Endothelial cell of umbilical vein (primary cell): ENCODE data around the gene PGAP3. TPM values are rescaled to one million over a fixed set of nuclear protein-coding genes. Genes with fewer than 3 reads are reported as not detected.

ENCODE experiments used
- BruUV-seq: library from RNA; stranded (reverse); fragments of 400-500 nt; replicated peaks from 2 replicates; lab custom pipeline; 2021; lab: Mats Ljungman, UMichigan
- CTCF ChIA-PET: fragments of 300-600, 350-600 bp; sonication (Branson Sonifier 250); formaldehyde crosslinking; loops from one replicate; lab custom pipeline; 2021; ENCODE audit warnings: antibody characterized with exemption, inconsistent platforms; lab: Charles Lee
- POLR2A ChIA-PET: fragments of 300-600, 350-600 bp; sonication (Branson Sonifier 250); formaldehyde crosslinking; loops from one replicate; lab custom pipeline; 2021; ENCODE audit warnings: antibody characterized with exemption, inconsistent platforms; lab: Charles Lee
- DNase-seq: peaks from one replicate; pipeline ENCODE4 v3.0.0-alpha.2; 2011; ENCODE audit warnings: low read depth, low spot score
- FAIRE-seq: peaks from 2 replicates; lab custom pipeline; 2011; peaks lifted over from hg19 to GRCh38; lab: Jason Lieb, UNC
- H2AFZ ChIP-seq: 2 replicates; pipeline ENCODE4 v1.6.0; 2012; ENCODE audit warnings: low read depth, low read length, control low read depth, inconsistent platforms
- H3K27ac ChIP-seq: 2 replicates; pipeline ENCODE4 v1.5.1; 2011; ENCODE audit warnings: low read depth, mild to moderate bottlenecking, control low read depth, low read length, moderate library complexity; ENCODE audit not compliant: insufficient read depth
- H3K27me3 ChIP-seq, 2 experiments: 2 replicates each; pipeline versions ENCODE4 v1.6.0 to v1.6.1; 2011; ENCODE audit warnings: low read length in 2 of 2, mixed read lengths in 1 of 2; ENCODE audit not compliant: control insufficient read depth in 2 of 2, insufficient read depth in 2 of 2
- H3K36me3 ChIP-seq, 2 experiments: 2 replicates in 1 of 2; 3 replicates in 1 of 2; pipeline ENCODE4 v1.5.1; 2011; ENCODE audit warnings: low read length in 2 of 2, mild to moderate bottlenecking in 1 of 2, moderate library complexity in 1 of 2; ENCODE audit not compliant: control insufficient read depth in 2 of 2, insufficient read depth in 2 of 2; ENCODE audit errors: extremely low read depth in 1 of 2
- H3K4me1 ChIP-seq: 3 replicates; pipeline ENCODE4 v1.5.1; 2011; ENCODE audit warnings: mild to moderate bottlenecking, low read length; ENCODE audit not compliant: control insufficient read depth, insufficient read depth; ENCODE audit errors: extremely low read depth
- H3K4me2 ChIP-seq: 2 replicates; pipeline ENCODE4 v1.6.1; 2011; ENCODE audit warnings: low read length, control low read depth, mixed read lengths; ENCODE audit not compliant: insufficient read depth
- H3K4me3 ChIP-seq, 3 experiments: fragments of 200-600 bp in 1 of 3; sonication (generic), shearing (Covaris generic) in 1 of 3; replicated peaks in 1 of 3; 2 replicates each; pipeline ENCODE4 v1.5.1; 2011 to 2016; ENCODE audit warnings: control low read depth in 3 of 3, low read length in 3 of 3, mild to moderate bottlenecking in 2 of 3, inconsistent platforms in 1 of 3, low read depth in 1 of 3, moderate library complexity in 1 of 3; ENCODE audit not compliant: insufficient read depth in 1 of 3
- H3K79me2 ChIP-seq: 2 replicates; pipeline ENCODE4 v1.6.0; 2012; ENCODE audit warnings: low read length, inconsistent platforms; ENCODE audit not compliant: control insufficient read depth, insufficient read depth
- H3K9ac ChIP-seq: replicated peaks from 2 replicates; pipeline ENCODE3; 2011; ENCODE audit warnings: low read length, control low read depth; ENCODE audit not compliant: insufficient read depth; ENCODE audit errors: extremely low read depth
- H3K9me1 ChIP-seq: replicated peaks from 3 replicates; pipeline ENCODE4 v1.6.0; 2011; ENCODE audit warnings: mild to moderate bottlenecking, low read length; ENCODE audit not compliant: control insufficient read depth, insufficient read depth; ENCODE audit errors: extremely low read depth
- H3K9me3 ChIP-seq: replicated peaks from 2 replicates; pipeline ENCODE4 v1.5.1; 2012; ENCODE audit warnings: low read length, inconsistent platforms; ENCODE audit not compliant: control insufficient read depth, insufficient read depth
- H4K20me1 ChIP-seq: replicated peaks from 2 replicates; pipeline ENCODE3; 2011; ENCODE audit warnings: mild to moderate bottlenecking, low read length; ENCODE audit not compliant: control insufficient read depth, insufficient read depth; ENCODE audit errors: extremely low read depth
- FOS ChIP-seq: IDR thresholded peaks from 2 replicates; pipeline ENCODE4 v1.6.1; 2011; ENCODE audit warnings: mild to moderate bottlenecking, low read length, moderate library complexity, borderline replicate concordance; ENCODE audit not compliant: insufficient read depth
- MYC ChIP-seq: IDR thresholded peaks from one replicate; pipeline ENCODE4 v1.6.1; 2011; ENCODE audit warnings: mild to moderate bottlenecking, low read depth, low read length
- POLR2A ChIP-seq: IDR thresholded peaks from 2 replicates; pipeline ENCODE4 v1.6.1; 2012; ENCODE audit warnings: low read depth, mild to moderate bottlenecking, control low read depth, low read length
- POLR2AphosphoS5 ChIP-seq: IDR thresholded peaks from 2 replicates; pipeline ENCODE4 v1.6.1; 2012; ENCODE audit warnings: low read depth, mild to moderate bottlenecking, control low read depth, low read length, moderate library complexity; ENCODE audit not compliant: insufficient read depth
- dilution Hi-C: fragments of 300-500 bp; cut with MboI; formaldehyde crosslinking; loops from one replicate; pipeline ENCODE4 v1.15.0; 2019; ENCODE audit warnings: low sequenced_read_pairs; ENCODE audit not compliant: extremely low pct_ligation_motif_present
- intact Hi-C: fragments of 100-400 bp; cut with micrococcal nuclease; formaldehyde crosslinking; loops from one replicate; pipeline ENCODE4 v1.10.0; 2022
- polyA plus RNA-seq, 4 experiments: library from polyadenylated mRNA; depleted of rRNA in 3 of 4; stranded (reverse) in 3 of 4; unstranded in 1 of 4; fragments of >200 nt; gene quantifications; 2 replicates each; pipeline versions ENCODE4 v1.2.1 to v1.2.3, GENCODE V29; 2011 to 2012; ENCODE audit warnings: missing spikeins in 1 of 4
- total RNA-seq: library from RNA; stranded (reverse); gene quantifications from 2 replicates; pipeline ENCODE4 v1.2.3, GENCODE V29; 2021
- TF ChIP-seq, protein P1 (sequence below), 2 donors: IDR thresholded peaks; 1 replicate in 1 of 2; 2 replicates in 1 of 2; pipeline ENCODE4 v1.5.1; 2011; ENCODE audit warnings: low read length in 2 of 2, mild to moderate bottlenecking in 2 of 2, moderate library complexity in 2 of 2, control low read depth in 1 of 2, inconsistent platforms in 1 of 2, low read depth in 1 of 2; ENCODE audit not compliant: insufficient read depth in 1 of 2; ENCODE audit errors: extremely low read depth in 1 of 2

Gene PGAP3
- total and polyA plus RNA-seq, 2 donors (not counting 3 experiments of a cell fraction or from before 2014, with no cell fraction given) = 6.4 to 14.9 TPM

DNA sequence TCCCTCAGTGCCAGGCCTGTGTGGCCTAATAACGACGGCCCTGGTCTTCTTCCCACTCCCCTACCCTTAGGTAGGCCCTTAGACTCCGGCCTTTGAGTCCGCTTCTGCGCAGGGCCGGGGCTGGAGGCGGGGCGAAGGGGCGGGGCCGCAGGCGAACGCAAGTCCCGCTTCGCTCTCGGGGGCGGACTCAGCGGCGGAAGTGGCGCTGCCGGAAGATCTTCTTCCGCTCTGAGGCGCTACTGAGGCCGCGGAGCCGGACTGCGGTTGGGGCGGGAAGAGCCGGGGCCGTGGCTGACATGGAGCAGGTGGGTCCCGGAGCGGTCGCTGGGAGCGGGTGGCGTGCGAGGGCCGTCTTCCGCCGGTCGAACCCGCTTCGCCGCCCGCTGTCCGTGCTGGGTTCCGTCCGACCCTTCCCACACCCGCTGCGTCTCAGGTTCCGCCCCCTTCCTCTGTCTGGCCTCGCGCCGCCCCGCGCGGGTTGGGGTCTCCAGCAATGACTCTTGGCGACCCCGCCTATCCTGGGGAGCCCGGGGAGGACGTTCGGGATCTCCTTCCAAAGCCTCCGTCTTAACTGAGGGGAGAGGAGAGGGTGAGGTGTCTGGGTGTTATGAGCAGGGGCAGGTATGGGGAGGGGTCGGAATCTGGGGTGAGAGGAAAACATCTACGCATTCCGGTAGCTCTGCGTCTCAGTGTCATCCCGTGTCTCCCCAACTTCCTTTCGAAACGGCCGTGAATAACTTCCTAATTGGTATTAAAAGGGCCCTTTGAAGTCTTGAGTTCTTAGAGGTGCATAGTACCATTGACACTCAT lies 50.7 kb downstream of the PGAP3 start, which contains the start of gene STARD3:
Gene STARD3, plus strand, starts transcription at position 218 of the 810 bp plus-strand sequence. CDS start 16,388 bp downstream, outside the sequence.
- peak within 1 kb of the TSS; percentile 81 for H3K4me2 ChIP-seq
- peak within 1 kb of the TSS; percentile 90 to 96 (median 91) for H3K4me3 ChIP-seq
- H3K36me3 ChIP-seq = no peaks in the 10 kb centered on the region
- H4K20me1 ChIP-seq = no peaks in the 10 kb centered on the region
- peak; percentile 88 for DNase-seq
- BruUV-seq = no TSS peak
- ChIA-PET POLR2A (no interaction called here), CTCF (interaction anchor here (0.8 to 2.0 kb wide), 12 partner anchors 9 to 35 kb away, joined by 3 to 19 read pairs (median 4); partner anchors contain the start of gene PNMT)
- H3K27ac ChIP-seq = peak within 1 kb of the TSS; percentile 75
- dilution Hi-C loops = loop anchor here (10.0 kb wide), 1 partner anchor 108 kb away; no protein-coding TSS in a partner anchor
- H2AFZ ChIP-seq = peak within 1 kb of the TSS; percentile 95
- H3K79me2 ChIP-seq = peaks cover 16% of the 10 kb centered on the region
- peak within 1 kb of the TSS; percentile 83 for H3K9ac ChIP-seq
- TF ChIP-seq FOS (no peak), POLR2AphosphoS5 (peak; percentile 88), POLR2A (peak; percentile 61), MYC (no peak)
- TF ChIP-seq, protein P1, sequence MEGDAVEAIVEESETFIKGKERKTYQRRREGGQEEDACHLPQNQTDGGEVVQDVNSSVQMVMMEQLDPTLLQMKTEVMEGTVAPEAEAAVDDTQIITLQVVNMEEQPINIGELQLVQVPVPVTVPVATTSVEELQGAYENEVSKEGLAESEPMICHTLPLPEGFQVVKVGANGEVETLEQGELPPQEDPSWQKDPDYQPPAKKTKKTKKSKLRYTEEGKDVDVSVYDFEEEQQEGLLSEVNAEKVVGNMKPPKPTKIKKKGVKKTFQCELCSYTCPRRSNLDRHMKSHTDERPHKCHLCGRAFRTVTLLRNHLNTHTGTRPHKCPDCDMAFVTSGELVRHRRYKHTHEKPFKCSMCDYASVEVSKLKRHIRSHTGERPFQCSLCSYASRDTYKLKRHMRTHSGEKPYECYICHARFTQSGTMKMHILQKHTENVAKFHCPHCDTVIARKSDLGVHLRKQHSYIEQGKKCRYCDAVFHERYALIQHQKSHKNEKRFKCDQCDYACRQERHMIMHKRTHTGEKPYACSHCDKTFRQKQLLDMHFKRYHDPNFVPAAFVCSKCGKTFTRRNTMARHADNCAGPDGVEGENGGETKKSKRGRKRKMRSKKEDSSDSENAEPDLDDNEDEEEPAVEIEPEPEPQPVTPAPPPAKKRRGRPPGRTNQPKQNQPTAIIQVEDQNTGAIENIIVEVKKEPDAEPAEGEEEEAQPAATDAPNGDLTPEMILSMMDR (IDR thresholded peaks at IDR 0.05; ENCODE audit: extremely low read depth in 1 of 2, insufficient read depth in 1 of 2, low read depth in 1 of 2, low read length in 2 of 2) = peak in 1 of 2 donors; percentile 5
- FAIRE-seq = peak; percentile 77
- H3K27me3 ChIP-seq = peaks cover 0 to 3% of the 10 kb centered on the region in 2 experiments
- H3K4me1 ChIP-seq = peaks cover 14% of the 10 kb centered on the region
- H3K9me1 ChIP-seq = no peaks in the 10 kb centered on the region
- H3K9me3 ChIP-seq = no peaks in the 10 kb centered on the region
- intact Hi-C loops = loop anchor here (1.0 to 5.0 kb wide), 2 partner anchors 17 to 115 kb away; no protein-coding TSS in a partner anchor
